H1 (cell line): ENCODE data around the gene SCYL3. TPM values are rescaled to one million over a fixed set of nuclear protein-coding genes. Genes with fewer than 3 reads are reported as not detected.

Source experiments
- CHD2 ChIP-seq: IDR thresholded peaks from 2 replicates; pipeline ENCODE4 v1.6.1; 2012; ENCODE audit warnings: low read length, improper control_type of control experiment
- JUN ChIP-seq: IDR thresholded peaks from 2 replicates; pipeline ENCODE4 v1.6.1; 2011; ENCODE audit warnings: low read depth, mild to moderate bottlenecking, improper control_type of control experiment, low read length
- PHF8 ChIP-seq: fragments of 200-600 bp; sonication (generic); conservative IDR thresholded peaks from 2 replicates; pipeline ENCODE4 v1.7.1; 2012; ENCODE audit warnings: low read depth, mild to moderate bottlenecking, inconsistent platforms, low read length, moderate library complexity
- RBBP5 ChIP-seq: IDR thresholded peaks from 2 replicates; pipeline ENCODE4 v1.7.1; 2012; ENCODE audit warnings: low read depth, mild to moderate bottlenecking, inconsistent platforms, low read length, moderate library complexity, borderline replicate concordance
- SIRT6 ChIP-seq: IDR thresholded peaks from one replicate; pipeline ENCODE4 v1.7.1; 2012; ENCODE audit warnings: low read length, inconsistent platforms
- polyA plus RNA-seq, 7 experiments: library from polyadenylated mRNA; depleted of rRNA in 3 of 7; stranded (reverse) in 5 of 7; unstranded in 2 of 7; fragments of >200 nt in 5 of 7; fragments of 200-250 nt in 2 of 7; gene quantifications; 1 replicate in 5 of 7; 2 replicates in 1 of 7; 4 replicates in 1 of 7; pipeline versions ENCODE4 v1.2.1 to v1.2.3, GENCODE V29; 2011 to 2013; ENCODE audit warnings: missing spikeins in 2 of 7, mixed read lengths in 2 of 7
- total RNA-seq: library from RNA; stranded (reverse); fragmentation: NEBNext Ultra II Directional; extraction: Animal tissue kit (Norgen Biotek cat#: 25700); gene quantifications from 2 replicates; pipeline ENCODE4 v1.2.1, GENCODE V29; 2021
- TF ChIP-seq, protein P1 (sequence below): IDR thresholded peaks from 2 replicates; pipeline ENCODE4 v1.6.1; 2012; ENCODE audit warnings: low read length, inconsistent platforms

Gene SCYL3
- total and polyA plus RNA-seq, 2 of the 8 experiments (the other 6 are each of a cell fraction or from before 2014, with no cell fraction given), result 2.7 to 5.3 TPM

DNA sequence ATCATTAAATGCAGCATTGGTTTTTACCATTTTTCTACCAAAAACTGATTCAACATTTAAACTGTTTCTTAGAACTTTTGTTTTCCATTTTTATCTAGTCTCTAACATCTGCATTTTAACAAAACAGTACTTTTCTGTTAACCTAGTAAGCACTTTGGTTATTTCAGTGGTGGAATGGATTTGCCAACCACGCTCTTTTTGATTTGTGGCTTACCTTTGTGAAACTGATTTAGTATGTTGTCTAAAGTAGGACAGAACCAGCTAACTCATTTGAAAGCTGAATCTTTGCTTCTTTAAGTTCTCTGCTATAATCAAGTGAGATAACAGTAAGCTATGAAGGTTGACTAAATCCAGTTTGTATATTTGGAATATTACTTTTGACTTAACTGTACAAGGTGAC lies 57.5 kb downstream of the SCYL3 start (continued):
- TF ChIP-seq, protein P1, sequence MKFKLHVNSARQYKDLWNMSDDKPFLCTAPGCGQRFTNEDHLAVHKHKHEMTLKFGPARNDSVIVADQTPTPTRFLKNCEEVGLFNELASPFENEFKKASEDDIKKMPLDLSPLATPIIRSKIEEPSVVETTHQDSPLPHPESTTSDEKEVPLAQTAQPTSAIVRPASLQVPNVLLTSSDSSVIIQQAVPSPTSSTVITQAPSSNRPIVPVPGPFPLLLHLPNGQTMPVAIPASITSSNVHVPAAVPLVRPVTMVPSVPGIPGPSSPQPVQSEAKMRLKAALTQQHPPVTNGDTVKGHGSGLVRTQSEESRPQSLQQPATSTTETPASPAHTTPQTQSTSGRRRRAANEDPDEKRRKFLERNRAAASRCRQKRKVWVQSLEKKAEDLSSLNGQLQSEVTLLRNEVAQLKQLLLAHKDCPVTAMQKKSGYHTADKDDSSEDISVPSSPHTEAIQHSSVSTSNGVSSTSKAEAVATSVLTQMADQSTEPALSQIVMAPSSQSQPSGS, result no peak
- no peak for TF ChIP-seq CHD2
- no peak for TF ChIP-seq SIRT6
- TF ChIP-seq RBBP5, result no peak
- TF ChIP-seq JUN, result no peak
- no peak for TF ChIP-seq PHF8
